HEK293 (cell line): ENCODE measurements around the gene TMTC1.

Experiments
- REST ChIP-seq: fragments of 450-650 bp; formaldehyde crosslinking; IDR thresholded peaks from 2 replicates; pipeline ENCODE4 v1.5.1; 2016; ENCODE audit warnings: missing biosample characterization, missing genetic modification characterization
- ZNF24 ChIP-seq: fragments of 450-650 bp; formaldehyde crosslinking; IDR thresholded peaks from 2 replicates; pipeline ENCODE4 v1.5.1; 2016; ENCODE audit warnings: missing biosample characterization, missing genetic modification characterization
- ZNF423 ChIP-seq: fragments of 450-650 bp; formaldehyde crosslinking; IDR thresholded peaks from 2 replicates; pipeline ENCODE4 v1.5.1; 2016; ENCODE audit warnings: missing biosample characterization, missing genetic modification characterization
- ZNF48 ChIP-seq: fragments of 450-650 bp; formaldehyde crosslinking; IDR thresholded peaks from 2 replicates; pipeline ENCODE4 v1.5.1; 2016; ENCODE audit warnings: missing biosample characterization, missing genetic modification characterization
- ZNF558 ChIP-seq: fragments of 450-650 bp; formaldehyde crosslinking; IDR thresholded peaks from 2 replicates; pipeline ENCODE4 v1.5.1; 2016; ENCODE audit warnings: missing biosample characterization, missing genetic modification characterization
- TF ChIP-seq, protein P1 (sequence below): fragments of 450-650 bp; formaldehyde crosslinking; IDR thresholded peaks from 2 replicates; pipeline ENCODE4 v1.5.1; 2016; ENCODE audit warnings: missing biosample characterization, missing genetic modification characterization
- TF ChIP-seq, protein P2 (sequence below): fragments of 450-650 bp; formaldehyde crosslinking; IDR thresholded peaks from 2 replicates; pipeline ENCODE4 v1.5.1; 2016; ENCODE audit warnings: missing biosample characterization, missing genetic modification characterization

DNA sequence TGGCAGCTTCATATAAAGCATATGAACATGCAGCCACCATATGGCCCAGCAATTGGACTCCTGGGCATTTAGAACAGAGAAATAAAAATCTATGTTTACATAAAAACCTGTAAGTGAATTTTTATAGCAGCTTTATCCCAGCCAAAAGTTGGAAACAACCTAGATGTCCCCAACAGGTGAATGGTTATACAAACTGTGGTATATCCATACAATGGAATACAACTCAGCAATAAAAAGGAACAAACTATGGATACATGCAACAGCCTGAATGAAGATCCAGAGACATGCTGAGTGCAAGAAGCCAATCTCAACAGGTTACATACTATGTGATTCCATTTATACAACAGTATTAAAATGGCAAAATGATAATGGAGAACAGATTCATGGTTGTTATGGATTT lies 3.7 kb downstream of the TMTC1 start:
- TF ChIP-seq, protein P1, sequence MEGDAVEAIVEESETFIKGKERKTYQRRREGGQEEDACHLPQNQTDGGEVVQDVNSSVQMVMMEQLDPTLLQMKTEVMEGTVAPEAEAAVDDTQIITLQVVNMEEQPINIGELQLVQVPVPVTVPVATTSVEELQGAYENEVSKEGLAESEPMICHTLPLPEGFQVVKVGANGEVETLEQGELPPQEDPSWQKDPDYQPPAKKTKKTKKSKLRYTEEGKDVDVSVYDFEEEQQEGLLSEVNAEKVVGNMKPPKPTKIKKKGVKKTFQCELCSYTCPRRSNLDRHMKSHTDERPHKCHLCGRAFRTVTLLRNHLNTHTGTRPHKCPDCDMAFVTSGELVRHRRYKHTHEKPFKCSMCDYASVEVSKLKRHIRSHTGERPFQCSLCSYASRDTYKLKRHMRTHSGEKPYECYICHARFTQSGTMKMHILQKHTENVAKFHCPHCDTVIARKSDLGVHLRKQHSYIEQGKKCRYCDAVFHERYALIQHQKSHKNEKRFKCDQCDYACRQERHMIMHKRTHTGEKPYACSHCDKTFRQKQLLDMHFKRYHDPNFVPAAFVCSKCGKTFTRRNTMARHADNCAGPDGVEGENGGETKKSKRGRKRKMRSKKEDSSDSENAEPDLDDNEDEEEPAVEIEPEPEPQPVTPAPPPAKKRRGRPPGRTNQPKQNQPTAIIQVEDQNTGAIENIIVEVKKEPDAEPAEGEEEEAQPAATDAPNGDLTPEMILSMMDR (tag by site-specific recombination), result no peak
- TF ChIP-seq, protein P2, sequence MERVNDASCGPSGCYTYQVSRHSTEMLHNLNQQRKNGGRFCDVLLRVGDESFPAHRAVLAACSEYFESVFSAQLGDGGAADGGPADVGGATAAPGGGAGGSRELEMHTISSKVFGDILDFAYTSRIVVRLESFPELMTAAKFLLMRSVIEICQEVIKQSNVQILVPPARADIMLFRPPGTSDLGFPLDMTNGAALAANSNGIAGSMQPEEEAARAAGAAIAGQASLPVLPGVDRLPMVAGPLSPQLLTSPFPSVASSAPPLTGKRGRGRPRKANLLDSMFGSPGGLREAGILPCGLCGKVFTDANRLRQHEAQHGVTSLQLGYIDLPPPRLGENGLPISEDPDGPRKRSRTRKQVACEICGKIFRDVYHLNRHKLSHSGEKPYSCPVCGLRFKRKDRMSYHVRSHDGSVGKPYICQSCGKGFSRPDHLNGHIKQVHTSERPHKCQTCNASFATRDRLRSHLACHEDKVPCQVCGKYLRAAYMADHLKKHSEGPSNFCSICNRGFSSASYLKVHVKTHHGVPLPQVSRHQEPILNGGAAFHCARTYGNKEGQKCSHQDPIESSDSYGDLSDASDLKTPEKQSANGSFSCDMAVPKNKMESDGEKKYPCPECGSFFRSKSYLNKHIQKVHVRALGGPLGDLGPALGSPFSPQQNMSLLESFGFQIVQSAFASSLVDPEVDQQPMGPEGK (tag by site-specific recombination), result no peak
- TF ChIP-seq ZNF558 (tag by site-specific recombination), result no peak
- no peak for TF ChIP-seq ZNF423 (tag by site-specific recombination)
- no peak for TF ChIP-seq REST (tag by site-specific recombination)
- TF ChIP-seq ZNF48, result no peak
- no peak for TF ChIP-seq ZNF24 (tag by site-specific recombination)
